Measurements from ENCODE around the gene NFATC3. TPM values are rescaled to one million over a fixed set of nuclear protein-coding genes. Genes with fewer than 3 reads are reported as not detected.

Gene NFATC3
- total and polyA plus RNA-seq, 8 donors, result 34.6 to 65.8 (median 39.9) TPM

- ATAC-seq, result no peak
- H3K9me3 ChIP-seq, result no peaks in the 10 kb centered on the region
- peaks cover 3 to 78% of the 10 kb centered on the region in 2 donors for H3K36me3 ChIP-seq
- H3K4me3 ChIP-seq, result no peak overlapping the region
- H3K4me1 ChIP-seq, result peaks cover 19 to 58% of the 10 kb centered on the region in 2 donors
- TF ChIP-seq, protein P1, sequence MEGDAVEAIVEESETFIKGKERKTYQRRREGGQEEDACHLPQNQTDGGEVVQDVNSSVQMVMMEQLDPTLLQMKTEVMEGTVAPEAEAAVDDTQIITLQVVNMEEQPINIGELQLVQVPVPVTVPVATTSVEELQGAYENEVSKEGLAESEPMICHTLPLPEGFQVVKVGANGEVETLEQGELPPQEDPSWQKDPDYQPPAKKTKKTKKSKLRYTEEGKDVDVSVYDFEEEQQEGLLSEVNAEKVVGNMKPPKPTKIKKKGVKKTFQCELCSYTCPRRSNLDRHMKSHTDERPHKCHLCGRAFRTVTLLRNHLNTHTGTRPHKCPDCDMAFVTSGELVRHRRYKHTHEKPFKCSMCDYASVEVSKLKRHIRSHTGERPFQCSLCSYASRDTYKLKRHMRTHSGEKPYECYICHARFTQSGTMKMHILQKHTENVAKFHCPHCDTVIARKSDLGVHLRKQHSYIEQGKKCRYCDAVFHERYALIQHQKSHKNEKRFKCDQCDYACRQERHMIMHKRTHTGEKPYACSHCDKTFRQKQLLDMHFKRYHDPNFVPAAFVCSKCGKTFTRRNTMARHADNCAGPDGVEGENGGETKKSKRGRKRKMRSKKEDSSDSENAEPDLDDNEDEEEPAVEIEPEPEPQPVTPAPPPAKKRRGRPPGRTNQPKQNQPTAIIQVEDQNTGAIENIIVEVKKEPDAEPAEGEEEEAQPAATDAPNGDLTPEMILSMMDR (IDR thresholded peaks at IDR 0.05), result no peak
- peak in 1 of 4 donors; percentile 22 for DNase-seq
- intact Hi-C loops (cut with DNase I), result no loop called here
- H3K27ac ChIP-seq, result no peak overlapping the region
- H3K27me3 ChIP-seq, result no peaks in the 10 kb centered on the region
These were observed 9.2 kb upstream of the NFATC3 start for GRCh38 chr16:68075980-68076379.

- Histone ChIP-seq H3K4me1 (peaks cover 19 to 64% of the 10 kb centered on the region in 2 donors), H3K4me3 (no peak overlapping the region), H3K27ac (no peak overlapping the region), H3K36me3 (peaks cover 3 to 73% of the 10 kb centered on the region in 2 donors), H3K27me3 (no peaks in the 10 kb centered on the region), H3K9me3 (no peaks in the 10 kb centered on the region)
- TF ChIP-seq, protein P1 (IDR thresholded peaks at IDR 0.05), result no peak
- no peak for ATAC-seq
- intact Hi-C loops (cut with DNase I), result no loop called here
- DNase-seq, result peak in 2 of 4 donors; percentile 22 to 24
These were observed 8.6 kb upstream of the NFATC3 start for GRCh38 chr16:68076560-68076959.

GRCh38 chr16:68077866-68078700, 7.1 kb upstream of the NFATC3 start:
- no peak for ATAC-seq
- H3K4me1 ChIP-seq, result peaks cover 25 to 73% of the 10 kb centered on the region in 2 donors
- TF ChIP-seq, protein P1 (IDR thresholded peaks at IDR 0.05), result no peak
- no peaks in the 10 kb centered on the region for H3K9me3 ChIP-seq
- peaks cover 3 to 57% of the 10 kb centered on the region in 2 donors for H3K36me3 ChIP-seq
- DNase-seq, result peak in 1 of 4 donors; percentile 31
- H3K27me3 ChIP-seq, result no peaks in the 10 kb centered on the region
- peak overlapping the region in 1 of 2 donors; percentile 97 for H3K27ac ChIP-seq
- intact Hi-C loops (cut with DNase I), result no loop called here
- H3K4me3 ChIP-seq, result no peak overlapping the region

GRCh38 chr16:68078701-68079375, 6.3 kb upstream of the NFATC3 start:
- TF ChIP-seq, protein P1 (IDR thresholded peaks at IDR 0.05), result no peak
- Histone ChIP-seq H3K27ac (peak overlapping the region; percentile 86 to 97), H3K27me3 (no peaks in the 10 kb centered on the region), H3K4me1 (peaks cover 32 to 81% of the 10 kb centered on the region in 2 donors), H3K4me3 (no peak overlapping the region), H3K9me3 (no peaks in the 10 kb centered on the region), H3K36me3 (peaks cover 3 to 50% of the 10 kb centered on the region in 2 donors)
- intact Hi-C loops (cut with DNase I), result no loop called here
- DNase-seq (peak in 1 of 4 donors; percentile 30), ATAC-seq (no peak)

GRCh38 chr16:68079376-68079625, 5.9 kb upstream of the NFATC3 start:
- no peak overlapping the region for H3K4me3 ChIP-seq
- H3K27me3 ChIP-seq, result no peaks in the 10 kb centered on the region
- no peak for DNase-seq
- ATAC-seq, result no peak
- TF ChIP-seq, protein P1 (IDR thresholded peaks at IDR 0.05), result no peak
- intact Hi-C loops (cut with DNase I), result no loop called here
- peaks cover 0 to 45% of the 10 kb centered on the region in 2 donors for H3K36me3 ChIP-seq
- H3K9me3 ChIP-seq, result no peaks in the 10 kb centered on the region
- H3K27ac ChIP-seq, result peak overlapping the region; percentile 86 to 97
- peaks cover 36 to 82% of the 10 kb centered on the region in 2 donors for H3K4me1 ChIP-seq

Measured in left lung (tissue), 10 donors.